ENCODE measurements around the gene CCDC6. TPM values are rescaled to one million over a fixed set of nuclear protein-coding genes. Genes with fewer than 3 reads are reported as not detected.
A peak's percentile ranks its signal among the peaks of the same experiment; 100 is the strongest.
"Not testable (repeated sequence)": the region's sequence is repeated elsewhere in the genome, so short reads cannot be mapped to it uniquely, and the experiment has no call there.

Gene CCDC6
- 42.7 and 42.8 TPM in 2 replicates for total RNA-seq

- peak within 1 kb of the TSS; percentile 83 for H3K4me3 ChIP-seq (ENCODE audit: low read depth, low read length)
- H3K36me3 ChIP-seq (ENCODE audit: control insufficient read depth, insufficient read depth, low read length) = no peaks in the 10 kb centered on the region
- DNase-seq (ENCODE audit: low read depth) = peak; percentile 53
- no peaks in the 10 kb centered on the region for H3K27me3 ChIP-seq (ENCODE audit: control insufficient read depth, insufficient read depth, low read length)
- TF ChIP-seq CTCF (IDR thresholded peaks at IDR 0.05; ENCODE audit: insufficient read depth, low read length, poor library complexity, severe bottlenecking) = peak; percentile 71
Measured at GRCh38 chr10:59906417-59907202, at the start of gene CCDC6. CCDC6 (minus strand) TSS chr10:59906556; CDS start chr10:59906424, 132 bp downstream.

DNA sequence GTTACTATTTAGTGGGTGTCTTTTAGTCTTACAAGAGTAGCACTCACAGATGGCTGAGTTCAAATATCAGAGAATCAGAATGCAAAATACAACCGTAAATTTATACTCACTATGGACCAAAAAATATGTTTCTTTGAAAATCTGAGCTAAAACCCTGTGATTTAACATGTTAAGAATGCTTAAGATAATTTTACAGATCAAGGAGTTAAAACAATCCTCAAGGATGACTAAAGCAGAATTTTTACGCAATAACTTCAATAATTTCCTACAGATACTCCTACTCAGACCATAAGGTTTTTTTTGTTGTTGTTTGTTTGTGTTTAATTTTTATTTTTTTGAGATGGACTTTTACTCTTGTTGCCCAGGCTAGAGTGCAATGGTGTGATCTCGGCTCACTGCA is 47.9 kb upstream of the CCDC6 start:
- no peak for TF ChIP-seq CTCF (IDR thresholded peaks at IDR 0.05; ENCODE audit: insufficient read depth, low read length, poor library complexity, severe bottlenecking)
- no peak overlapping the region for H3K4me3 ChIP-seq (ENCODE audit: low read depth, low read length)
- H3K27me3 ChIP-seq (ENCODE audit: control insufficient read depth, insufficient read depth, low read length) = no peaks in the 10 kb centered on the region
- no peak for DNase-seq (ENCODE audit: low read depth)
- H3K36me3 ChIP-seq (ENCODE audit: control insufficient read depth, insufficient read depth, low read length) = no peaks in the 10 kb centered on the region

DNA sequence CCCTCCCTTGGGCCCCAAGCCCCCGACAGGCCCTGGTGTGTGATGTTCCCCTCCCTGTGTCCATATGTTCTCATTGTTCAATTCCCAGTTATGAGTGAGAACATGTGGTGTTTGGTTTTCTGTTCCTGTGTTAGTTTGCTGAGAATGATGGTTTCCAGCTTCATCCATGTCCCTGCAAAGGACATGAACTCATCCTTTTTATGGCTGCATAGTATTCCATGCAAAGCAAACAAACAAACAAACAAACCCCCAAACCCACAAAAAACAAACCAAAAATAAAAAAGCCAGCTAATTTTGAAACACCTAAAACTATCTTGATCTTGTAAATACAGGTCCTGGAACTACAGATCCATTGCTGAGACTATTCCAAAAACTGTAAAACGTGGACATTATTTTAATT is 47.4 kb upstream of the CCDC6 start:
- DNase-seq (ENCODE audit: low read depth); H3K4me3 ChIP-seq (ENCODE audit: low read depth, low read length); H3K36me3 ChIP-seq (ENCODE audit: control insufficient read depth, insufficient read depth, low read length); H3K27me3 ChIP-seq (ENCODE audit: control insufficient read depth, insufficient read depth, low read length): not testable (repeated sequence)

DNA sequence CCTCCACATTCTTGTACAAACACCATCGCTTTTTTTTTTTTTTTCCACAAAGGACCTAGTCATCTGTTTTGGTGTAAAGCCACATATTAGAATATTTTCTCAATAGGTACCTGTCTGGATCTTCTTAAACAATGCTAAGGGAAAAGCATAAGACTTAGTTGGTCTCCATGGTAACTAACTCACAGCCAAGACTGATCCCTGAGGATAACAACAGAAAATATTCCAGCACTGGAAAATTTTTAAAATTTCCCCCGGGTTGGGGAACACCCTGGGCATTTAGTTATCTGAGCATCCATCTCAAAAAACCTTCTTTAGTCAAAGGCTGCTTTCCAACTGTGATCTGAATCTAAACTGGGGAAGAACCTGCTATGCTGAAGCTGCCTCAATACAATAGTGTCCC is 43.7 kb upstream of the CCDC6 start:
- no peaks in the 10 kb centered on the region for H3K36me3 ChIP-seq (ENCODE audit: control insufficient read depth, insufficient read depth, low read length)
- H3K4me3 ChIP-seq (ENCODE audit: low read depth, low read length) = no peak overlapping the region
- no peaks in the 10 kb centered on the region for H3K27me3 ChIP-seq (ENCODE audit: control insufficient read depth, insufficient read depth, low read length)
- TF ChIP-seq CTCF (IDR thresholded peaks at IDR 0.05; ENCODE audit: insufficient read depth, low read length, poor library complexity, severe bottlenecking) = no peak
- no peak for DNase-seq (ENCODE audit: low read depth)

DNA sequence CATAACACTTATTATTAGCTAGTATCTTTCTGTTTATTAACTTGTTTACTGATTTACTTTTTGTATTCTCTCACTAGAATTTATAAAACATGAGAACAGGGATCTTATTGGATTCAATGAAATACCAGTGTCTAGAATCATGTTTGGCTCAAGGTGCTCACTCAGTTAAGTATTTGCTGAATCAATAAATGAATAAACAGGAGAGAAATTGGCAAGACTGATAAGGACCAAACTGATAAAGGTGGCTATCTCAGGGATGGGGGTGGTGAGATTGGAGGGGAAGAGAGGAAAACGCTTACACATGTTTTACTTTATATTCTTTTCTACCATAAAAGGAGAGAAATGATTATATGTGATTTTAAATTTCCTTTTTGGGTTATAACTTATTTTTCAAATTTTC is 43.3 kb upstream of the CCDC6 start:
- TF ChIP-seq CTCF (IDR thresholded peaks at IDR 0.05; ENCODE audit: insufficient read depth, low read length, poor library complexity, severe bottlenecking) = no peak
- no peaks in the 10 kb centered on the region for H3K27me3 ChIP-seq (ENCODE audit: control insufficient read depth, insufficient read depth, low read length)
- no peak for DNase-seq (ENCODE audit: low read depth)

GRCh38 chr10:59945991-59946390 is 39.6 kb upstream of the CCDC6 start:
- no peaks in the 10 kb centered on the region for H3K36me3 ChIP-seq (ENCODE audit: control insufficient read depth, insufficient read depth, low read length)
- no peak overlapping the region for H3K4me3 ChIP-seq (ENCODE audit: low read depth, low read length)
- TF ChIP-seq CTCF (IDR thresholded peaks at IDR 0.05; ENCODE audit: insufficient read depth, low read length, poor library complexity, severe bottlenecking) = no peak
- H3K27me3 ChIP-seq (ENCODE audit: control insufficient read depth, insufficient read depth, low read length) = no peaks in the 10 kb centered on the region
- no peak for DNase-seq (ENCODE audit: low read depth)

More for the DNA sequence above, 43.3 kb upstream of the CCDC6 start:
- Histone ChIP-seq H3K36me3 (ENCODE audit: control insufficient read depth, insufficient read depth, low read length) (no peaks in the 10 kb centered on the region), H3K4me3 (ENCODE audit: low read depth, low read length) (no peak overlapping the region)
